Mucosa of descending colon (tissue), 3 donors: ENCODE data around the gene TUBA8. TPM values are rescaled to one million over a fixed set of nuclear protein-coding genes. Genes with fewer than 3 reads are reported as not detected.

Source experiments
- ATAC-seq: fragments of 200-7000 bp; cut with Tn5 transposase; one replicate; pipeline ENCODE4 v1.9.1; 2020; ENCODE audit warnings: mild to moderate bottlenecking, moderate library complexity
- DNase-seq, 3 donors: peaks; one replicate each; pipeline ENCODE4 v3.0.0-alpha.2; 2020
- H3K36me3 ChIP-seq: fragments of 200-600 bp; one replicate; pipeline ENCODE4 v1.8.0; 2021; ENCODE audit warnings: low read depth, mild to moderate bottlenecking
- H3K4me1 ChIP-seq: fragments of 200-600 bp; one replicate; pipeline ENCODE4 v1.8.0; 2021; ENCODE audit warnings: low read depth, mild to moderate bottlenecking
- H3K4me3 ChIP-seq: fragments of 200-600 bp; one replicate; pipeline ENCODE4 v1.8.0; 2021; ENCODE audit warnings: mild to moderate bottlenecking
- H3K9me3 ChIP-seq: fragments of 200-600 bp; one replicate; pipeline ENCODE4 v1.8.0; 2021; ENCODE audit warnings: mild to moderate bottlenecking
- CTCF ChIP-seq: fragments of 200-600 bp; IDR thresholded peaks from one replicate; pipeline ENCODE4 v1.8.0; 2022; ENCODE audit warnings: antibody characterized with exemption, mild to moderate bottlenecking
- intact Hi-C, 2 donors: fragments of 100-400 bp; cut with DNase I in 1 of 2; cut with micrococcal nuclease in 1 of 2; formaldehyde crosslinking; loops; one replicate each; pipeline versions ENCODE4 v1.11.0 to v1.11.1; 2022; cut with DNase I, micrococcal nuclease
- total RNA-seq, 3 donors: library from RNA; stranded (reverse); fragmentation: NEBNext Ultra II Directional in 2 of 3; extraction: Animal tissue kit (Norgen Biotek cat#: 25700) in 2 of 3; gene quantifications; one replicate each; pipeline versions ENCODE4 v1.2.1 to v1.2.4, GENCODE V29; 2021 to 2023
- donor health status: DM: no; HTN: no; CAD: no; lungs with moderate emphysema.
- donor health status: DM: no; HTN: no; CAD: no.
- donor health status: DM: no; HTN: yes; CAD: no.

TUBA8 gene
- total RNA-seq, 3 donors from 2014 or later, result 2.7 to 4.7 (median 3.3) TPM

GRCh38 chr22:18145676-18146388, 35.2 kb downstream of the TUBA8 start:
- intact Hi-C loops, result no loop called here
- DNase-seq (no peak), ATAC-seq (no peak)
- H3K4me1 ChIP-seq, result peaks cover 8% of the 10 kb centered on the region
- H3K9me3 ChIP-seq, result no peaks in the 10 kb centered on the region
- no peak overlapping the region for H3K4me3 ChIP-seq
- no peaks in the 10 kb centered on the region for H3K36me3 ChIP-seq
- no peak for TF ChIP-seq CTCF

GRCh38 chr22:18146389-18146753, 35.8 kb downstream of the TUBA8 start:
- intact Hi-C loops, result no loop called here
- ATAC-seq (no peak), DNase-seq (no peak)
- H3K4me1 ChIP-seq, result peaks cover 8% of the 10 kb centered on the region
- H3K36me3 ChIP-seq, result no peaks in the 10 kb centered on the region
- no peaks in the 10 kb centered on the region for H3K9me3 ChIP-seq
- no peak for TF ChIP-seq CTCF
- H3K4me3 ChIP-seq, result no peak overlapping the region

- Histone ChIP-seq H3K9me3 (no peaks in the 10 kb centered on the region), H3K4me3 (no peak overlapping the region), H3K36me3 (no peaks in the 10 kb centered on the region), H3K4me1 (peaks cover 8% of the 10 kb centered on the region)
- intact Hi-C loops, result no loop called here
- no peak for ATAC-seq
- TF ChIP-seq CTCF, result no peak
- no peak for DNase-seq
Measured at GRCh38 chr22:18147791-18148190, 37.2 kb downstream of the TUBA8 start.

- DNase-seq, result no peak
- H3K9me3 ChIP-seq, result no peaks in the 10 kb centered on the region
- ATAC-seq, result no peak
- peaks cover 8% of the 10 kb centered on the region for H3K4me1 ChIP-seq
- TF ChIP-seq CTCF, result no peak
- no peak overlapping the region for H3K4me3 ChIP-seq
- H3K36me3 ChIP-seq, result no peaks in the 10 kb centered on the region
- intact Hi-C loops, result no loop called here
Measured at GRCh38 chr22:18148293-18148965, 37.8 kb downstream of the TUBA8 start.

- intact Hi-C loops, result no loop called here
- no peaks in the 10 kb centered on the region for H3K36me3 ChIP-seq
- no peak for DNase-seq
- TF ChIP-seq CTCF, result no peak
- H3K4me1 ChIP-seq, result peaks cover 13% of the 10 kb centered on the region
- H3K9me3 ChIP-seq, result no peaks in the 10 kb centered on the region
- no peak for ATAC-seq
- no peak overlapping the region for H3K4me3 ChIP-seq
Measured at GRCh38 chr22:18152519-18152918, 41.9 kb downstream of the TUBA8 start.
